NCI-H146 treated with DMSO at 0.1 percent for 48 hours (cell line): Measurements from ENCODE around the gene RWDD4.

Experiments used
- DNase-seq: peaks from one replicate; lab custom pipeline; 2025; ENCODE audit not compliant: unreplicated experiment; lab: John Stamatoyannopoulos, UW

The RWDD4 gene

DNA sequence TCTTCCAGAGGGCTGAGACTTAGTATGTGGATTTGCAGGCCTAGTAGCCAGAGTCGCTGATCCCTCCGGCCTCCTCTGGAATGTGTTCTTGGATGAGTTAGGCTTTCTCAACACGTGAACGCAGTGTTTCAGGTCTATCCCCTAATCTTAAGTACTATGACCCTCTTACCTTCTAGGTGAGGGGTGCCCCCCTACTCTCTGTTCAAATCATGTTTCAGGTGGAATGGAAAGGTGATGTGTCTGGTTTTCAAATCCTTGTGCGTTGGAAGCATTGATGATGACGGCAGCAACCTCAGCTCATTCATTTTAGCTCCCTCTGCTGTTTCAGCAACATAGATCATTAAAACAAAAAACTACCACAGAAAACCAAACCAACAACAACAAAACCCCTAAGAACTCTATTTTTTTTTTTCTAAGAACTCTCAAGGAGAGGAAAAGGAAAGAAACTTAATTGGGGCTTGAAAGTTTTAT is 56.4 kb downstream of the RWDD4 start:
- DNase-seq: no peak

DNA sequence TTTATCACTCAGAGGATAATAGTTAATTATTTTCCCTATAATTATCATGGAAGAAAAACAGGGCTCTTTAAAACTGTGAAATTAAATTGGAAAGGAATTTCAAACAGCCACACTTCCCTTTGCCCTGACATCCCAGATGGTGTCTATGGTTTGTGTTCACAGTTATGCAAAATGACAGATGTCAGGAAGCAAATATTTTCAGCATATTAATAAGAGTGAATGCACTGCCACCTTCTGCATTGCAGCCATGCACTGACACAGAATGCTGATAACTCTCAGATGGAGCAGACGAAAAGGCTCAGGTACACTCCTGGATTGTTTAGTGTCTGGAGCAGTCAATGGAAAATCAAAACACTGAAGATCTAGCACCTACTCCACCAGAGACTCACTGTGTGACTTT is 57.6 kb downstream of the RWDD4 start:
- no peak for DNase-seq

DNA sequence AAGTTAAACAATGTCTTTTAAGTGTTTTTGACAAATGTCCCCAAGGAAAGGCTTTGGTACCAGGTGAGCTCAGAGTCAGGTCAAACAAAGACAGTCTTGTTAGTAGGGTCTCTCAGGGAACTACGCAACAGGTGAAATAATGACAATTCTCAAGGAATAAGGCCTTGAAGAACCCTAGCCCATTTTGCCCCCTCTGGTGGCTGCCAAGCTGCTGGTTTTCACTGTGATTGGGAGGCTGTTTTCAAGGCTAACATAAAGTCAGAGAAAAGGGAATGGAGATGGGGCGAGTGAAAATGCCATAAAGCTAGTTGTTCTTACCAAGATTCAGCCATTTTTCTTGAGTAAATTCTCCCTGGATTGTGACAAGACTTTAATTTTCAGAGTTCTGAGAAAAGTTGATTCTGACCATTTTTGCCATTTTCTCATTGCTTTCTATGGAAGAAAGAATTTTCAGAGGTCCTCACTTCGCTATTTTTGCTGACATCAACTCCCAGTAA is 58.7 kb downstream of the RWDD4 start:
- no peak for DNase-seq

DNA sequence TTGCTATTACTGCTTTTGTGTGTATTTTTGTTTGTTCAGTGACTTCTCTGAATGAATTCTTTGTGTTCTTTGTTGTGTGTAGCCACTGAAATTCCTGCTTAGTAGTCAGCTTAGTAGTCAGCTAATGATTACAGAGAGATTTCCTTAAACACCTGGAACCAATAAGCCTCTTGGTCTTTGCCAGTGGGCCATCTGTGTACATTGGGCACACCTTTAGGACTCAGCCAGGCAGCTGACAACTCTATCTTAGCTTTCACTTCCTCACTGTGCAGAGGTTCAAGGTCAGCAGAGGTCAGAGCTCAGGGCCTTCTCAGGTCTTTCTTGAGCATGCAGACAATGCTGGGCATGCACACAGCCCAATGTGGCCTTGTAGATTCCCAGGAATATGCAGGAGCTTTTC is 59.3 kb downstream of the RWDD4 start:
- no peak for DNase-seq

DNA sequence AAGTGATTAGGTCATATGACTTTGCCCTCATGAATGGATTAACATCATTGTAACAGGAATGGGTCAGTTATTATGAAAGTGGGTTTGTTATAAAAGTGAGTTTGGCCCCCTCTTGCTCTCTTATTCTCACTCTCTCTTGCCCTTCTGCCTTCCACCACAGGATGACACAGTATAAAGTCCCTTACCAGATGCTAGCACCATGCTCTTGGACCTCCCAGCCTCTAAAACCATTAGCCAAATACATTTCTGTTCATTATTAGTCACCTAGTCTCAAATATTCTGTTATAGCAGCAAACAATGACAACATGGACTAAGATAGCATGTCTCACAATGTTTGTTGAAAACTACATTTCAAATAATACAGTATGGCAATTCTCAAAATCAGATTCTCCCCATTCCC is 59.7 kb downstream of the RWDD4 start:
- DNase-seq: no peak

DNA sequence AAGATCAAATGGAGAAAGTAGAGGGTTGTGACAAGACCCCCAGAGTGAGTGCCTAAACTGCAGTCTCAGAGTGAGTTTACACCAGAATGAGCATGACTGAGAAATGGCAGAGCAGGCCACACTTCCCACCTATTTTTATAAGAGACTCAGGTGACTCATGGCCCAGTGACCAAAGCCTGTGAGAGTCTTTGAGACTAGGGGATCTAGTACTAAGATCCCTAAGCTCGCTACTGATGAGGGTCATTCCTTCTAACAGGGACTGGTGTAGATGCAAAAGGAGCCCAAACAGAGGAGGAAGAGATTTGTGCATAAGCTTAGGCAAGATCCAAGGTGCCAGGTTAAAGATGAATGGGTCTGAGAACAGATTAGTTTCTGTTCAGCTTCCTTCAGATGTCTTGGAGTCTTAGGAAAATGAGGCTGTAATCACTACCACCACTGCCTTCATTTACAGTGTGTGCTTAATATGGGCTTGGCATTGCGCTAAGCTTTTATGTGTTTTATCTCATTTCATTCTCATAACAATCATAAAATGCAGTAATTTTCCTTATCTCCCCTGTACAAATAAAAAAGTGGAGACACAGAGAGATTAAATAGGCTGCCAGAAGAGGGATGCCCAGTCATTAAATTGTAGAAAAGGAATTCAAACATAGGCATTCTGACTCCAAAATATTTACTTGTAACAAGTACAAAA is 62.8 kb downstream of the RWDD4 start:
- DNase-seq: peak; percentile 3

DNA sequence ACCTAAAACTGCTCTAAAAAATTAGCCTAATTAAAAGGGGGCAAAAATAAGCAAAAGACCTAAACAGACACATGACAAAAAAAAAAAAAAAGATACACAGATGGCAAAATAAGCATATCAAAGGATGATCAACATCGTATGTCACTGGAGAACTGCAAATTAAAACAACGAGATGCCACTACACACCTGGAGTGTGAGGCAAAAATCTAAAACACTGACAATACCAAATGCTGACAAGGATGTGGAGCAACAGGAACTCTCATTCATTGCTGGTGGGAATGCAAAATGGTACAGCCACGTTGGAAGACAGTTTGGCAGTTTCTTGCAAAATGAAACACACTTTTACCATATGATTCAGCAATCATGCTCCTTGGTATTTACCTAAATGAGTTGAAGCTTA is 64.2 kb downstream of the RWDD4 start:
- no peak for DNase-seq

DNA sequence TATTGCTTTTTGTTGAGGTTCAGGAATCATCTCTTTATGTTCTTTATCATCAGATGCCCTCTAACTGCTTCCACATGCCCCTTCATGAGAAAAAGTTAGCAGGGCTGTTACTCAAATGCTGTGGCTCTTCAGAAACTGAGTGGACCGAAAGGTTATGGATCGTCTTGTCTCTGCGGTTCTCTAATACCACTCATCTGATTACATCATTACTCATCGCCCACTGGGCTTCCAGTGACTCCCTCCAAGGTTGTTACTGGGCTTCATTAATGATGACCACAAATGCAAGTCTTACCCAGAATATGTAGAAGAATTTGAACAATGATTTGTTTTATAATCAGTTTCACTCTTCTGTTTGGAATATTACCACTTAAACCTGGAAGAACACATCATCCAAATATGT is 67.7 kb downstream of the RWDD4 start:
- no peak for DNase-seq
